ENCODE results near the gene ASH1L. TPM values are rescaled to one million over a fixed set of nuclear protein-coding genes. Genes with fewer than 3 reads are reported as not detected.
"Not testable (repeated sequence)": the region's sequence is repeated elsewhere in the genome, so short reads cannot be mapped to it uniquely, and the experiment has no call there.

Gene ASH1L
- 46.6 TPM for total RNA-seq

- peak; percentile 94 for DNase-seq
These were observed at the start of gene ASH1L for GRCh38 chr1:155562581-155563376. TSS of gene ASH1L (minus strand) at chr1:155562803. CDS start at chr1:155521519, 41,284 bp downstream.

GRCh38 chr1:155610257-155610647 is 47.6 kb upstream of the ASH1L start:
- not testable (repeated sequence) for DNase-seq

GRCh38 chr1:155609515-155610256 is 47.1 kb upstream of the ASH1L start, which contains the start of gene MSTO1:
TSS of gene MSTO1 (plus strand) at chr1:155610218. CDS start at chr1:155610249, 31 bp downstream.
- peak; percentile 96 for DNase-seq

GRCh38 chr1:155608888-155609225 is 46.3 kb upstream of the ASH1L start:
- no peak for DNase-seq

- no peak for DNase-seq
These were observed 45.1 kb upstream of the ASH1L start for GRCh38 chr1:155607708-155608107.

- not testable (repeated sequence) for DNase-seq
These were observed 37.4 kb upstream of the ASH1L start for GRCh38 chr1:155599828-155600572.

- DNase-seq: no peak
These were observed 36.3 kb upstream of the ASH1L start for GRCh38 chr1:155598842-155599331.

- DNase-seq: no peak
These were observed 34.3 kb upstream of the ASH1L start for GRCh38 chr1:155596864-155597263.

- DNase-seq: not testable (repeated sequence)
These were observed 33.4 kb upstream of the ASH1L start for GRCh38 chr1:155595877-155596474.

GRCh38 chr1:155591770-155592169 is 29.2 kb upstream of the ASH1L start:
- DNase-seq: peak; percentile 2

- DNase-seq: not testable (repeated sequence)
These were observed 28.1 kb upstream of the ASH1L start for GRCh38 chr1:155590516-155591247.

GRCh38 chr1:155589282-155589681 is 26.7 kb upstream of the ASH1L start:
- not testable (repeated sequence) for DNase-seq

GRCh38 chr1:155583846-155584245 is 21.2 kb upstream of the ASH1L start:
- not testable (repeated sequence) for DNase-seq

- DNase-seq: not testable (repeated sequence)
These were observed 13.0 kb upstream of the ASH1L start for GRCh38 chr1:155575608-155576007.

- no peak for DNase-seq
These were observed 11.5 kb upstream of the ASH1L start for GRCh38 chr1:155574077-155574476.

GRCh38 chr1:155570593-155570990 is 8.0 kb upstream of the ASH1L start:
- no peak for DNase-seq

- DNase-seq: no peak
These were observed 7.5 kb upstream of the ASH1L start for GRCh38 chr1:155569988-155570592.

- peak; percentile 1 for DNase-seq
These were observed 897 bp upstream of the ASH1L start for GRCh38 chr1:155563377-155564022.

- not testable (repeated sequence) for DNase-seq
These were observed 623 bp downstream of the ASH1L start for GRCh38 chr1:155561779-155562580.
